GM12878 (cell line): ENCODE measurements around the gene MDK. TPM values are rescaled to one million over a fixed set of nuclear protein-coding genes. Genes with fewer than 3 reads are reported as not detected.

Source experiments
- ATAC-seq: fragments of 200-7000 bp; cut with Tn5 transposase; 3 replicates; pipeline ENCODE4 v1.9.1; 2020; ENCODE audit warnings: mild to moderate bottlenecking, moderate library complexity
- BruUV-seq: library from RNA; stranded (reverse); fragments of 400-500 nt; replicated peaks from 2 replicates; lab custom pipeline; 2021; lab: Mats Ljungman, UMichigan
- CTCF ChIA-PET: fragments of 300-600 bp; sonication (Branson Sonifier 250); formaldehyde crosslinking; extraction: SDS; loops from one replicate; lab custom pipeline; 2021; ENCODE audit warnings: inconsistent platforms; lab: Yijun Ruan, JAX
- POLR2A ChIA-PET: fragments of 350-600 bp; formaldehyde crosslinking; extraction: SDS; loops from one replicate; lab custom pipeline; 2021; ENCODE audit warnings: inconsistent platforms; lab: Charles Lee
- RAD21 ChIA-PET: fragments of 300-600 bp; sonication (Branson Sonifier 250); formaldehyde crosslinking; loops from one replicate; lab custom pipeline; 2023; ENCODE audit warnings: antibody characterized with exemption; ENCODE audit not compliant: unreplicated experiment; lab: Charles Lee
- SMC1A ChIA-PET: fragments of 300-600 bp; sonication (Branson Sonifier 250); formaldehyde crosslinking; loops from one replicate; lab custom pipeline; 2023; ENCODE audit not compliant: unreplicated experiment, uncharacterized antibody; lab: Charles Lee
- DNase-seq: peaks from one replicate; pipeline ENCODE4 v3.0.0-alpha.2; 2011; ENCODE audit warnings: low read depth, low spot score
- FAIRE-seq: peaks from 3 replicates; lab custom pipeline; 2011; peaks lifted over from hg19 to GRCh38; lab: Jason Lieb, UNC
- H2AFZ ChIP-seq: 2 replicates; pipeline ENCODE4 v1.6.0; 2011; ENCODE audit warnings: low read depth, low read length, control low read depth; ENCODE audit not compliant: control insufficient read depth
- H3K27ac ChIP-seq: 2 replicates; pipeline ENCODE4 v1.5.1; 2011; ENCODE audit warnings: control low read depth; ENCODE audit not compliant: control insufficient read depth, insufficient read depth
- H3K27me3 ChIP-seq, 2 experiments: replicated peaks in 1 of 2; 2 replicates each; pipeline versions ENCODE4 v1.6.0 to v1.6.1; 2011; ENCODE audit warnings: low read length in 1 of 2; ENCODE audit not compliant: control insufficient read depth in 2 of 2, insufficient read depth in 2 of 2
- H3K36me3 ChIP-seq, 2 experiments: 2 replicates each; pipeline ENCODE4 v1.5.1; 2011; ENCODE audit warnings: low read length in 1 of 2; ENCODE audit not compliant: control insufficient read depth in 2 of 2, insufficient read depth in 2 of 2
- H3K4me1 ChIP-seq: 2 replicates; pipeline ENCODE4 v1.6.1; 2011; ENCODE audit warnings: mild to moderate bottlenecking, low read length, moderate library complexity, mixed read lengths; ENCODE audit not compliant: control insufficient read depth, insufficient read depth
- H3K4me2 ChIP-seq: 2 replicates; pipeline ENCODE4 v1.6.0; 2011; ENCODE audit warnings: control low read depth; ENCODE audit not compliant: control insufficient read depth, insufficient read depth
- H3K4me3 ChIP-seq: fragments of 200-600 bp; sonication (generic); 2 replicates; pipeline ENCODE4 v1.5.1; 2016
- H3K79me2 ChIP-seq: 2 replicates; pipeline ENCODE4 v1.6.0; 2011; ENCODE audit warnings: low read length; ENCODE audit not compliant: control insufficient read depth, insufficient read depth
- H3K9ac ChIP-seq: 2 replicates; pipeline ENCODE4 v1.8.0; 2011; ENCODE audit warnings: low read length, control low read depth, mixed read lengths; ENCODE audit not compliant: control insufficient read depth, insufficient read depth
- H3K9me3 ChIP-seq: replicated peaks from 3 replicates; pipeline ENCODE4 v1.5.1; 2011; ENCODE audit warnings: mild to moderate bottlenecking, low read length; ENCODE audit not compliant: control insufficient read depth, insufficient read depth
- H4K20me1 ChIP-seq: 2 replicates; pipeline ENCODE4 v1.6.0; 2011; ENCODE audit not compliant: control insufficient read depth, insufficient read depth
- HSF1 ChIP-seq: fragments of 150-350 bp; IDR thresholded peaks from 2 replicates; pipeline ENCODE4 v1.6.1; 2014; ENCODE audit warnings: mild to moderate bottlenecking, low read depth, low read length
- KAT2A ChIP-seq: conservative IDR thresholded peaks from 2 replicates; pipeline ENCODE4 v1.6.1; 2011; ENCODE audit warnings: low read depth, low read length; ENCODE audit not compliant: control insufficient read depth
- MYB ChIP-seq: fragments of 150-350 bp; IDR thresholded peaks from 2 replicates; pipeline ENCODE4 v1.6.1; 2014; ENCODE audit warnings: mild to moderate bottlenecking, low read depth, low read length, borderline replicate concordance
- RCOR1 ChIP-seq: conservative IDR thresholded peaks from 2 replicates; pipeline ENCODE4 v1.6.1; 2012; ENCODE audit warnings: low read depth, low read length, improper control_type of control experiment
- TCF7 ChIP-seq: IDR thresholded peaks from 2 replicates; pipeline ENCODE4 v1.6.1; 2014; ENCODE audit warnings: antibody characterized with exemption, borderline replicate concordance
- WRNIP1 ChIP-seq: IDR thresholded peaks from 2 replicates; pipeline ENCODE4 v1.6.1; 2011; ENCODE audit warnings: low read depth, low read length, improper control_type of control experiment, borderline replicate concordance
- YY1 ChIP-seq: IDR thresholded peaks from 2 replicates; pipeline ENCODE4 v1.6.1; 2011; ENCODE audit warnings: low read depth, mild to moderate bottlenecking, low read length
- ZNF274 ChIP-seq: IDR thresholded peaks from one replicate; pipeline ENCODE4 v1.8.0; 2011; ENCODE audit not compliant: insufficient read length, insufficient read depth
- WGBS: methylation state at CpG from one replicate; pipeline ENCODE4 v1.1.6; 2016; ENCODE audit warnings: low lambda C conversion rate; ENCODE audit not compliant: insufficient replicate concordance, insufficient coverage; ENCODE audit errors: missing lambda C conversion rate; 5-methylcytosine and 5-hydroxymethylcytosine counted together
- in situ Hi-C: fragments of 300-500 bp; cut with MboI; formaldehyde crosslinking; loops from 9 replicates; pipeline ENCODE4 v1.14.3; 2018; ENCODE audit warnings: mixed read lengths
- intact Hi-C: fragments of 100-400 bp; cut with micrococcal nuclease; formaldehyde crosslinking; loops from one replicate; pipeline ENCODE4 v1.14.2; 2022; ENCODE audit not compliant: unreplicated experiment
- polyA plus RNA-seq, 11 experiments: library from polyadenylated mRNA; depleted of rRNA in 4 of 11; unstranded in 6 of 11; stranded (reverse) in 5 of 11; fragments of >200 nt; fragmentation: Nextera tagmentation in 4 of 11; fragmentation: Illumina TruSeq in 1 of 11; extraction: Ambion mirVana in 4 of 11; extraction: Trizol in 1 of 11; gene quantifications; 1 replicate in 1 of 11; 2 replicates in 10 of 11; pipeline versions ENCODE4 v1.2.1 to v1.2.3, GENCODE V29; 2011 to 2016; ENCODE audit warnings: inconsistent platforms in 2 of 11, missing spikeins in 2 of 11, low read depth in 1 of 11
- total RNA-seq, 4 experiments: library from RNA; depleted of rRNA in 3 of 4; stranded (reverse); fragments of >200 nt in 3 of 4; fragmentation: Illumina TruSeq in 1 of 4; extraction: Trizol in 1 of 4; gene quantifications; 2 replicates each; pipeline versions ENCODE4 v1.2.1 to v1.2.3, GENCODE V29; 2013 to 2021

The MDK gene
- total and polyA plus RNA-seq, 10 of the 15 experiments (the other 5 are each of a cell fraction or from before 2014, with no cell fraction given), result 0.77 to 17.8 (median 9.9) TPM

- intact Hi-C loops, result no loop called here
- no peaks in the 10 kb centered on the region for H3K27me3 ChIP-seq
- no peak overlapping the region for H2AFZ ChIP-seq
- peaks cover 0 to under 1% of the 10 kb centered on the region in 2 experiments; a peak in 1 of 4 replicates for H3K36me3 ChIP-seq
- no peak for TF ChIP-seq HSF1
- TF ChIP-seq YY1, result no peak
- TF ChIP-seq WRNIP1, result no peak
- no peak for TF ChIP-seq RCOR1
- no peak for TF ChIP-seq MYB
- no peak for TF ChIP-seq ZNF274
- no peak for TF ChIP-seq KAT2A
- TF ChIP-seq TCF7, result no peak
- no peak for DNase-seq
- ChIA-PET RAD21 (interaction anchor here (0.5 to 1.1 kb wide), 2 partner anchors 10 to 537 kb away, joined by 3 to 4 read pairs; partner anchors contain the start of gene DGKZ), POLR2A (interaction anchor here (3.1 kb wide), 1 partner anchor 9 kb away, joined by 8 read pairs; no protein-coding TSS in a partner anchor), CTCF (interaction anchor here (1.3 to 19.9 kb wide), 2 partner anchors 8 to 9 kb away, joined by 3 to 423 read pairs; no protein-coding TSS in a partner anchor), SMC1A (interaction anchor here (6.0 kb wide), 1 partner anchor 7 kb away, joined by 70 read pairs; no protein-coding TSS in a partner anchor)
- in situ Hi-C loops, result no loop called here
- no peak overlapping the region for H3K27ac ChIP-seq
- no peaks in the 10 kb centered on the region for H3K9me3 ChIP-seq
- peaks cover 41% of the 10 kb centered on the region for H3K79me2 ChIP-seq
- H3K9ac ChIP-seq, result no peak overlapping the region
- BruUV-seq, result no TSS peak
- no peak overlapping the region for H3K4me2 ChIP-seq
- FAIRE-seq, result no peak
- WGBS, result 92% methylated on average over 11 of the region's 11 CpGs
- H4K20me1 ChIP-seq, result no peaks in the 10 kb centered on the region
- ATAC-seq, result no peak
- H3K4me1 ChIP-seq, result peaks cover 24% of the 10 kb centered on the region
- no peak overlapping the region for H3K4me3 ChIP-seq
Measured at GRCh38 chr11:46357483-46357936, 24.0 kb upstream of the MDK start.
